Karpas-422 (cell line): Measurements from ENCODE around the gene MTERF4. TPM values are rescaled to one million over a fixed set of nuclear protein-coding genes. Genes with fewer than 3 reads are reported as not detected.
A peak's percentile ranks its signal among the peaks of the same experiment; 100 is the strongest.

Source experiments
- DNase-seq: peaks from one replicate; pipeline ENCODE4 v3.0.0-alpha.2; 2015
- H2AFZ ChIP-seq: fragments of 200-600 bp; sonication (generic); 2 replicates; pipeline ENCODE4 v1.6.1; 2014; ENCODE audit warnings: antibody characterized with exemption, low read length, mixed read lengths
- H3K27ac ChIP-seq: fragments of 200-600 bp; sonication (generic); 2 replicates; pipeline ENCODE4 v1.5.1; 2014; ENCODE audit warnings: mild to moderate bottlenecking, low read length, moderate library complexity
- H3K27me3 ChIP-seq: fragments of 200-600 bp; sonication (generic); 2 replicates; pipeline ENCODE4 v1.6.1; 2014; ENCODE audit warnings: low read length, mixed read lengths
- H3K36me3 ChIP-seq: fragments of 200-600 bp; sonication (generic); 2 replicates; pipeline ENCODE4 v1.6.1; 2014; ENCODE audit warnings: low read length, mixed read lengths; ENCODE audit not compliant: insufficient read depth
- H3K4me1 ChIP-seq: fragments of 200-600 bp; sonication (generic); 2 replicates; pipeline ENCODE4 v1.6.1; 2014; ENCODE audit warnings: mild to moderate bottlenecking, low read length, mixed read lengths
- H3K4me2 ChIP-seq: fragments of 200-600 bp; sonication (generic); 2 replicates; pipeline ENCODE4 v1.6.1; 2014; ENCODE audit warnings: low read length, low read depth, mild to moderate bottlenecking; ENCODE audit not compliant: poor library complexity, severe bottlenecking
- H3K4me3 ChIP-seq: fragments of 200-600 bp; sonication (generic); 2 replicates; pipeline ENCODE4 v1.5.1; 2014; ENCODE audit warnings: mild to moderate bottlenecking, antibody characterized with exemption, low read length, mixed read lengths
- H3K79me2 ChIP-seq: fragments of 200-600 bp; sonication (generic); 2 replicates; pipeline ENCODE4 v1.6.1; 2014; ENCODE audit warnings: mild to moderate bottlenecking, low read length, mixed read lengths
- H3K9ac ChIP-seq: fragments of 200-600 bp; sonication (generic); 2 replicates; pipeline ENCODE4 v1.6.0; 2014; ENCODE audit warnings: low read length
- H3K9me2 ChIP-seq: fragments of 200-600 bp; sonication (generic), shearing (Covaris generic); replicated peaks from 2 replicates; pipeline ENCODE4 v1.6.0; 2014; ENCODE audit warnings: mild to moderate bottlenecking, low read length, moderate library complexity; ENCODE audit not compliant: insufficient read depth
- H3K9me3 ChIP-seq: fragments of 300-700, 200-600 bp; sonication (generic); 2 replicates; pipeline ENCODE4 v1.6.1; 2014; ENCODE audit warnings: low read length, mixed read lengths
- H4K20me1 ChIP-seq: fragments of 200-600 bp; sonication (generic); 2 replicates; pipeline ENCODE4 v1.6.1; 2014; ENCODE audit warnings: mild to moderate bottlenecking, antibody characterized with exemption, low read length, low read depth; ENCODE audit not compliant: insufficient read depth
- total RNA-seq: library from RNA; depleted of rRNA; stranded (reverse); fragments of >200 nt; shearing (Covaris generic); gene quantifications from 2 replicates; pipeline ENCODE4 v1.2.3, GENCODE V29; 2014; ENCODE audit warnings: low replicate concordance; rRNA removed

MTERF4 gene
- total RNA-seq = 45.1 and 49.5 TPM in 2 replicates

- Histone ChIP-seq H3K27ac (peak within 1 kb of the TSS; percentile 75), H3K79me2 (peaks cover 59% of the 10 kb centered on the region), H3K4me1 (peaks cover 41% of the 10 kb centered on the region), H3K4me3 (peak within 1 kb of the TSS; percentile 74), H4K20me1 (no peaks in the 10 kb centered on the region), H2AFZ (peak within 1 kb of the TSS; percentile 68), H3K9me3 (no peaks in the 10 kb centered on the region), H3K36me3 (peaks cover 13% of the 10 kb centered on the region; the same call in 1 of the 2 replicates), H3K4me2 (peak within 1 kb of the TSS; percentile 84), H3K9me2 (no peaks in the 10 kb centered on the region), H3K9ac (peak within 1 kb of the TSS; percentile 75), H3K27me3 (no peaks in the 10 kb centered on the region)
- peak; percentile 96 for DNase-seq
These were observed at the start of gene MTERF4 for GRCh38 chr2:241102239-241102803. MTERF4 (minus strand) TSS chr2:241102287; CDS start chr2:241102273, 14 bp downstream.

- H3K36me3 ChIP-seq = no peaks in the 10 kb centered on the region
These were observed 48.8 kb upstream of the MTERF4 start for GRCh38 chr2:241150660-241151530.

GRCh38 chr2:241149925-241150659, 48.0 kb upstream of the MTERF4 start, which contains the start of gene PPP1R7:
PPP1R7 (plus strand) TSS chr2:241150467; CDS start chr2:241150496, 29 bp downstream.
- Histone ChIP-seq H3K27me3 (no peaks in the 10 kb centered on the region), H3K9me3 (no peaks in the 10 kb centered on the region), H3K4me3 (peak within 1 kb of the TSS; percentile 99), H3K4me2 (peak within 1 kb of the TSS; percentile 88), H3K9ac (peak within 1 kb of the TSS; percentile 97), H4K20me1 (no peaks in the 10 kb centered on the region), H3K9me2 (no peaks in the 10 kb centered on the region), H3K4me1 (peaks cover 36% of the 10 kb centered on the region), H3K27ac (peak within 1 kb of the TSS; percentile 37; the same call in 1 of the 2 replicates), H3K79me2 (peaks cover 71% of the 10 kb centered on the region), H2AFZ (peak within 1 kb of the TSS; percentile 97), H3K36me3 (no peaks in the 10 kb centered on the region)
- DNase-seq = peak; percentile 98

More at GRCh38 chr2:241150660-241151530, 48.8 kb upstream of the MTERF4 start:
- no peaks in the 10 kb centered on the region for H3K9me3 ChIP-seq
- peaks cover 64% of the 10 kb centered on the region for H3K79me2 ChIP-seq
- no peaks in the 10 kb centered on the region for H4K20me1 ChIP-seq
- peak overlapping the region; percentile 97 for H3K9ac ChIP-seq
- H3K9me2 ChIP-seq = no peaks in the 10 kb centered on the region
- no peak for DNase-seq
- H2AFZ ChIP-seq = peak overlapping the region; percentile 81
- H3K4me2 ChIP-seq = peak overlapping the region; percentile 88
- peak overlapping the region; percentile 37; the same call in 1 of the 2 replicates for H3K27ac ChIP-seq
- peak overlapping the region; percentile 99 for H3K4me3 ChIP-seq
- no peaks in the 10 kb centered on the region for H3K27me3 ChIP-seq
- peaks cover 36% of the 10 kb centered on the region for H3K4me1 ChIP-seq

- H3K36me3 ChIP-seq = no peaks in the 10 kb centered on the region
- peak overlapping the region; percentile 99 for H3K4me3 ChIP-seq
- no peak for DNase-seq
- H3K4me2 ChIP-seq = peak overlapping the region; percentile 88
- H3K9me3 ChIP-seq = no peaks in the 10 kb centered on the region
- H3K79me2 ChIP-seq = peaks cover 74% of the 10 kb centered on the region
- peaks cover 36% of the 10 kb centered on the region for H3K4me1 ChIP-seq
- peak overlapping the region; percentile 97 for H3K9ac ChIP-seq
- H3K27me3 ChIP-seq = no peaks in the 10 kb centered on the region
- no peaks in the 10 kb centered on the region for H3K9me2 ChIP-seq
- peak overlapping the region; percentile 97 for H2AFZ ChIP-seq
- no peak overlapping the region for H3K27ac ChIP-seq
- no peaks in the 10 kb centered on the region for H4K20me1 ChIP-seq
These were observed 47.5 kb upstream of the MTERF4 start for GRCh38 chr2:241149675-241149924.

- peaks cover 78% of the 10 kb centered on the region for H3K79me2 ChIP-seq
- peak within 1 kb of the TSS; percentile 88 for H3K4me2 ChIP-seq
- H2AFZ ChIP-seq = peak within 1 kb of the TSS; percentile 97
- peak; percentile 98 for DNase-seq
- H3K36me3 ChIP-seq = no peaks in the 10 kb centered on the region
- H3K4me3 ChIP-seq = peak within 1 kb of the TSS; percentile 99
- peaks cover 36% of the 10 kb centered on the region for H3K4me1 ChIP-seq
- no peaks in the 10 kb centered on the region for H3K9me3 ChIP-seq
- H3K9ac ChIP-seq = peak within 1 kb of the TSS; percentile 97
- H4K20me1 ChIP-seq = no peaks in the 10 kb centered on the region
- no peak within 1 kb of the TSS; the same call in 1 of the 2 replicates for H3K27ac ChIP-seq
- no peaks in the 10 kb centered on the region for H3K27me3 ChIP-seq
- no peaks in the 10 kb centered on the region for H3K9me2 ChIP-seq
These were observed 47.0 kb upstream of the MTERF4 start, which contains the start of gene PASK for GRCh38 chr2:241148891-241149674. PASK (minus strand) TSS chr2:241149472; CDS start chr2:241143032, 6,440 bp downstream.

GRCh38 chr2:241148239-241148638, 46.2 kb upstream of the MTERF4 start:
- H2AFZ ChIP-seq = no peak overlapping the region
- DNase-seq = peak; percentile 69
- H3K79me2 ChIP-seq = peaks cover 79% of the 10 kb centered on the region
- peak overlapping the region; percentile 99 for H3K4me3 ChIP-seq
- no peaks in the 10 kb centered on the region for H3K36me3 ChIP-seq
- peak overlapping the region; percentile 88 for H3K4me2 ChIP-seq
- H3K9me3 ChIP-seq = no peaks in the 10 kb centered on the region
- peaks cover 36% of the 10 kb centered on the region for H3K4me1 ChIP-seq
- no peaks in the 10 kb centered on the region for H4K20me1 ChIP-seq
- no peak overlapping the region; the same call in 1 of the 2 replicates for H3K27ac ChIP-seq
- no peaks in the 10 kb centered on the region for H3K27me3 ChIP-seq
- no peaks in the 10 kb centered on the region for H3K9me2 ChIP-seq
- H3K9ac ChIP-seq = peak overlapping the region; percentile 97

- H3K79me2 ChIP-seq = peaks cover 76% of the 10 kb centered on the region
- no peaks in the 10 kb centered on the region for H3K27me3 ChIP-seq
- DNase-seq = no peak
- no peak overlapping the region for H3K9ac ChIP-seq
- H3K4me1 ChIP-seq = peaks cover 36% of the 10 kb centered on the region
- no peak overlapping the region for H2AFZ ChIP-seq
- peak overlapping the region; percentile 88 for H3K4me2 ChIP-seq
- no peak overlapping the region for H3K27ac ChIP-seq
- H3K9me2 ChIP-seq = no peaks in the 10 kb centered on the region
- H3K36me3 ChIP-seq = no peaks in the 10 kb centered on the region
- no peaks in the 10 kb centered on the region for H4K20me1 ChIP-seq
- H3K9me3 ChIP-seq = no peaks in the 10 kb centered on the region
- H3K4me3 ChIP-seq = no peak overlapping the region
These were observed 45.2 kb upstream of the MTERF4 start for GRCh38 chr2:241147336-241147735.
